ENCODE measurements around the gene HYAL3. TPM values are rescaled to one million over a fixed set of nuclear protein-coding genes. Genes with fewer than 3 reads are reported as not detected.

The HYAL3 gene
- total RNA-seq, 1 donor from 2014 or later, result 3.6 TPM

DNA sequence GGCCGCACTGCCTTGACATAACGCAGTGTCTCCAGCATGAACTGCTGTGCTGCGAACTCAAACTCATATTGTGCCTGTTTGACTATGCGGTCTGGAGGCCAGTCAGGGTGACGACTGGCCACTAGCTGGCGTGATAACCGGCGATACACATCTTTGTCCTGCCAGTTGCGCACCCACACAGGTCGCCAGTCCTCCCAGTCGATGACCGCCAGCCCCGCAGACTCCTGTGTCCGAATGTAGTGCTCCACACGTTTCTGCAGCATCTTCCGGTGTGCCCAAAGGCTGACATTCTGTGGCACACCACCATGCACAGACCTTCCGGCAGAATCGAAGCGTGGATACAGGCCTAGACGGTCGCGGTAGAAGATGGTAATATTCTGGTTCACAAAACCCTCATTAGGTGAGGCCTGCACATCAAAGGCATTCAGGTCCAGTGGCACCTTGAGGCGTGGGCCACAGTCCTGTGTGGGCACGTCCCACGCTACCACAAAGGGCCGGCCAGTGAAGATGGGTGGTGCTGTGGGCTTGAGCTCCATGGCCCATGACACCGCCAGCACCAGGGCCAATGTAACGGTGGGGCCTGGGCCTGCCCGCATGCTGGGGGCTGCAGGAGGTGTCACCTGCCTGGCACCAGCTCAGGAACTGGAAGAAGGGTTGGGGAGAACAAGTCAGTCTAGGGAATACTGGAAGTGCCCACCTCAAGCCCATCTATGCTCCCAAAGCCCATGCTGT, 20.9 kb upstream of the HYAL3 start:
- H3K27me3 Mint-ChIP-seq, result no peaks in the 10 kb centered on the region
- peak overlapping the region; percentile 97 for H3K27ac Mint-ChIP-seq
- TF ChIP-seq, protein P1, sequence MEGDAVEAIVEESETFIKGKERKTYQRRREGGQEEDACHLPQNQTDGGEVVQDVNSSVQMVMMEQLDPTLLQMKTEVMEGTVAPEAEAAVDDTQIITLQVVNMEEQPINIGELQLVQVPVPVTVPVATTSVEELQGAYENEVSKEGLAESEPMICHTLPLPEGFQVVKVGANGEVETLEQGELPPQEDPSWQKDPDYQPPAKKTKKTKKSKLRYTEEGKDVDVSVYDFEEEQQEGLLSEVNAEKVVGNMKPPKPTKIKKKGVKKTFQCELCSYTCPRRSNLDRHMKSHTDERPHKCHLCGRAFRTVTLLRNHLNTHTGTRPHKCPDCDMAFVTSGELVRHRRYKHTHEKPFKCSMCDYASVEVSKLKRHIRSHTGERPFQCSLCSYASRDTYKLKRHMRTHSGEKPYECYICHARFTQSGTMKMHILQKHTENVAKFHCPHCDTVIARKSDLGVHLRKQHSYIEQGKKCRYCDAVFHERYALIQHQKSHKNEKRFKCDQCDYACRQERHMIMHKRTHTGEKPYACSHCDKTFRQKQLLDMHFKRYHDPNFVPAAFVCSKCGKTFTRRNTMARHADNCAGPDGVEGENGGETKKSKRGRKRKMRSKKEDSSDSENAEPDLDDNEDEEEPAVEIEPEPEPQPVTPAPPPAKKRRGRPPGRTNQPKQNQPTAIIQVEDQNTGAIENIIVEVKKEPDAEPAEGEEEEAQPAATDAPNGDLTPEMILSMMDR (IDR thresholded peaks at IDR 0.05; ENCODE audit: unreplicated experiment), result no peak
- H3K36me3 Mint-ChIP-seq (ENCODE audit: insufficient read depth), result peaks cover 23% of the 10 kb centered on the region
- DNase-seq (ENCODE audit: low spot score, unreplicated experiment), result no peak
- H3K4me3 Mint-ChIP-seq (ENCODE audit: low read depth), result peak overlapping the region; percentile 90
- H3K9me3 Mint-ChIP-seq (ENCODE audit: low read depth), result no peaks in the 10 kb centered on the region
- H3K4me1 Mint-ChIP-seq (ENCODE audit: low read depth), result peaks cover 33% of the 10 kb centered on the region

DNA sequence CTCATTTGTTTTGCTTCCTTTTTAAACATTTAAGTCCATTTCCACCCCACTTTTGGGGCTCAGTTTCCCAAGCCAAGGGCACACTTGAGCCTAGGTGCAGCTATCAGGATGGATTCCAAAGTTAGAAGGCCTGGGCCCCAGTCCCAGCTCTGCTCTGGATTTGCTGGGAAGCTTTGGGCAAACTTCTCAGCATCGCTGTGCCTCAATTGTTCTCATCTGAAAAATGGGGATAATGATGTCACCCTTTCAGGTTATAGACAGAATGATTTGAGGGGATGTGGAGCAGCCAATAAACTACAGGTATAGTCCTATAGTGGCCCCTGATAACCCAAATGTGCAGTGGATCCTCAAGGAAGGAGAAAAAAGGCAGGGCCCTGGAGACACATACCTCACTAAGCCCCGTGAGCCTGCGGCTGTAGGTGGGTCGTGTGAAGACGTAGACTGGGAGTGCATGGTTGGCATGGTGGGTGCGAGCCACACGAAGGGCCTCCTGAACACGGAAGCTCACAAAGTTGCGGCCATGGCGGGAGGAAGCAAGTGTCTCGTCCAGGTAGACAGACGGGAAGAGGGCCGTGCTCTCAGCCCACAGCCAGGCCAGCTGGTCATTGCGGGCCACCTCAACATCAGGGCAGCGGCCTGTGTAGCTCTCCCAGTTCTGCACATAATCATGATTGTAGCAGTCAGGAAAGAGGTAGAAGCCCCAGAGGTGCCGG, 20.1 kb upstream of the HYAL3 start:
- Mint-ChIP-seq H3K36me3 (ENCODE audit: insufficient read depth) (peaks cover 23% of the 10 kb centered on the region), H3K4me3 (ENCODE audit: low read depth) (peak overlapping the region; percentile 90), H3K27me3 (no peaks in the 10 kb centered on the region), H3K9me3 (ENCODE audit: low read depth) (no peaks in the 10 kb centered on the region), H3K4me1 (ENCODE audit: low read depth) (peaks cover 28% of the 10 kb centered on the region), H3K27ac (peak overlapping the region; percentile 33)
- no peak for DNase-seq (ENCODE audit: low spot score, unreplicated experiment)
- TF ChIP-seq, protein P1 (IDR thresholded peaks at IDR 0.05; ENCODE audit: unreplicated experiment), result no peak

DNA sequence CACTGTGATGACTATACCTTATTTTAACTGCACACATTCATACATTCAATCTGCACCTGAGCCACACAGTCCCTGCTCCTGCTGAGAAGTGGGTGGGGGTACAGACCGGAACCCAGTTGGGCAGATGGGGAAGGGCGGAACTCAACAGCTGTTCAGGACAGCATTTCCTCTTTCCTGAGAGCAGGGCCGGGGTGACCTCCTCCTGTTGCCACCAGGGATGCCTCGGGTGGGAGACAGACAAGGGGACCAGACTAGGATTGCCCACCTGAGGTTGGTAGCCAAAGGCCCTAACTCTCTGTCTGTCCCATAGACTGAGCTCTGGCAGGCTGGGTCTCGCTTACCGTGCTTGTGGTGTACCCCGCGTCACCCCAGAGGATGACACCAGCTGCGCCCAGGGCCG, 19.4 kb upstream of the HYAL3 start:
- Mint-ChIP-seq H3K36me3 (ENCODE audit: insufficient read depth) (peaks cover 30% of the 10 kb centered on the region), H3K4me3 (ENCODE audit: low read depth) (peak overlapping the region; percentile 52), H3K27ac (no peak overlapping the region), H3K9me3 (ENCODE audit: low read depth) (no peaks in the 10 kb centered on the region), H3K4me1 (ENCODE audit: low read depth) (peaks cover 28% of the 10 kb centered on the region), H3K27me3 (no peaks in the 10 kb centered on the region)
- DNase-seq (ENCODE audit: low spot score, unreplicated experiment), result no peak
- TF ChIP-seq, protein P1 (IDR thresholded peaks at IDR 0.05; ENCODE audit: unreplicated experiment), result no peak

DNA sequence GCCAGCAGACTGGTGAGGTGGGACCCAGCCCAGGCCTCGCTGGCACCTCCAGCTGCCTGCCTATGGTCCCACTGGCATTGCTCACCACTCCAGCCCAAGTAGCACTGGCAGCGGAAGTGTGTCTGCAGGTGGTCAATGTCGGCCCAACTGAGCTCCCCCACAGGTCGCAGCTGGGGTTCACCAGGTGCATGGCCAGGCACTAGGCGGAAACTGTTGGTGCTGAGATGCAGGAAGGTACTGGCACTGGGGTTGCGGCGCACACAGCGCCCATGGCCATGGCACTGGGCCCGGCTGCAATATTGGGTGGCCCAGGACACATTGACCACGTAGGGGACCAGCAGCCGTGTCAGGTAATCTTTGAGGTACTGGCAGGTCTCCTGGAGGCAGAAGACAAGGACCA, 19.0 kb upstream of the HYAL3 start:
- TF ChIP-seq, protein P1 (IDR thresholded peaks at IDR 0.05; ENCODE audit: unreplicated experiment), result no peak
- Mint-ChIP-seq H3K36me3 (ENCODE audit: insufficient read depth) (peaks cover 30% of the 10 kb centered on the region), H3K4me3 (ENCODE audit: low read depth) (no peak overlapping the region), H3K9me3 (ENCODE audit: low read depth) (no peaks in the 10 kb centered on the region), H3K27me3 (no peaks in the 10 kb centered on the region), H3K27ac (no peak overlapping the region), H3K4me1 (ENCODE audit: low read depth) (peaks cover 28% of the 10 kb centered on the region)
- no peak for DNase-seq (ENCODE audit: low spot score, unreplicated experiment)

DNA sequence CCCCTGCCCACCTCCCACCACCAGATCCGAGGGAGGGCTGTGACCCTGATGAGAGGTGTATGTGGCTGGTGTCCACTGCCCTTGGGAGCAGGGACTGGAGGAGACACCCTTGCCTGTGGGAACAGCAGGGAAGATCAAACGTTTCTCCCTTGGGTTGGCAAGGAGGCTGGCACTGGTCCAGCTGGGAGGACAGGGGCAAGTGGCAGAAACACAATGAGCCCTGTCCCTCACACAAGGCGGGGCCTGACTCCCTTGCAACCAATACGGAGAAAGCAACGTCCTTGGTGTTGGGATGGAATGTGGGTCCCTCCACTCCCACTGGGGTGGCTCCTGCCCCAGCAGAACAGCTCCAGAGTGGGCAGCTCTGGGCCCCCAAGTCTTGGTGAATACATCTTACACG, 18.1 kb upstream of the HYAL3 start:
- Mint-ChIP-seq H3K27me3 (no peaks in the 10 kb centered on the region), H3K9me3 (ENCODE audit: low read depth) (no peaks in the 10 kb centered on the region), H3K4me1 (ENCODE audit: low read depth) (peaks cover 28% of the 10 kb centered on the region), H3K36me3 (ENCODE audit: insufficient read depth) (peaks cover 31% of the 10 kb centered on the region), H3K27ac (peak overlapping the region; percentile 69), H3K4me3 (ENCODE audit: low read depth) (no peak overlapping the region)
- TF ChIP-seq, protein P1 (IDR thresholded peaks at IDR 0.05; ENCODE audit: unreplicated experiment), result no peak
- DNase-seq (ENCODE audit: low spot score, unreplicated experiment), result no peak

All from progenitor cell of endocrine pancreas (in vitro differentiated cells).